Inflammatory macrophage treated with lipopolysaccharide for 1 hour (primary cell): ENCODE results near the gene PIK3CD.

Experiments
- DNase-seq, 2 donors: peaks; one replicate each; pipeline ENCODE4 v3.0.0-alpha.2; 2020 to 2022

Gene PIK3CD

GRCh38 chr1:9651565-9652378, at the start of gene PIK3CD:
Gene PIK3CD, plus strand, starts transcription at chr1:9651731. Its CDS starts 58,725 bp downstream, at chr1:9710456.
- peak; percentile 62 to 63 for DNase-seq

DNA sequence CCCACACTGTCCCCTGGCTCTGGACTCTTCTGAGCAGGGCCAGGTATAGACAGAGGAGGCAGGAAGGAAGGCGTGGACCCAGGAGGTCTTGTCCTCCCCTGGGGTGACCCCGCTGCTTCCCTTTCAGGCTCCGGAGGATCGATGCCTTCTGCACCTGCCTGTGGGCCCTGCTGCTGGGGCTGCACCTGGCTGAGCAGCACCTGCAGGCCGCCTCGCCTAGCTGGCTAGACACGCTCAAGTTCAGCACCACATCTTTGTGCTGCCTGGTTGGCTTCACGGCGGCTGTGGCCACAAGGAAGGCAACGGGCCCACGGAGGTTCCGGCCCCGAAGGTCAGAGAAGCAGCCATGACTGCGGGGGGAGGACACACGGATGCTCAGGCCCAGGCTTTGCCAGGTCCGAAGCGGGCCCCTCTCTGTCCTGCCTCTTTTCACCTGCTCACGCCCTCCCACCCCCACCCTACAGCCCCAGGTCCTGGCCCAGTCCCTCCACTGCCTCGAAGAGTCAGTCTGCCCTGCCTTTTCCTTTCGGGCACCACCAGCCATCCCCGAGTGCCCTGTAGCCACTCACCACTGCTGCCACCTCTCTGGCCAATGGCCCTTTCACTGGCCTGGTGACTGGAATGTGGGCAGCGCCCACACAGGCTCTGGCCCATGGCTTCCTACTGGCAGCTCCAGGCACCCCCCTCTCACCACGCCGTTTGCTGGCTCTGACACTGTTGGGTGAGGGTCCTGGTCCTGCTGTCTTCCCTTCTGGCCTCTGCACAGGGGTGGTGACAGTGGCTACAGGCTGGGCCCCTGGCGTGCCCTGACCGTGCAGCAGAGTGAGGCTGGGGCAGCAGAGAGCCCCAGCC, 49.4 kb upstream of the PIK3CD start:
- DNase-seq = no peak

DNA sequence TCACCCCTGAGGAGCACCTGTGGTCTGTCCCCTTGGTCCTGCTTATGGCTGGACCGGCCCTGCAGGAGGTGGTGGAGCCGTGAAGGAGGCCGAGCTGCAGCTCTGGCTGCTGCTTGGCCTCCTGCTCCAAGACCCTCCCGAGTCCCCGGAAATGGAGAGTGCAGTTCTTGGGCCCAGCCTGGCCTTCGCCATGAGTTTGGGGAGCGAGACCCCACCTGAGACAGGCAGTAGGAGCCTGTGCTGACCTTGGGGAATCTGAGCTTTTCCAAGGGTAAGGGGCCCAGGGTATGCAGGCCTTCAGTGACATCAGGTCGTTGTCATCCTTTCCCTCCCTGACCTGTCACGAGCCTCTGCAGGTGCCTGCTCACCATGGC, 48.8 kb upstream of the PIK3CD start:
- DNase-seq = no peak

- no peak for DNase-seq
Observed at GRCh38 chr1:9603307-9603706, 48.2 kb upstream of the PIK3CD start.

GRCh38 chr1:9603766-9604753, 47.5 kb upstream of the PIK3CD start:
- DNase-seq = no peak

DNA sequence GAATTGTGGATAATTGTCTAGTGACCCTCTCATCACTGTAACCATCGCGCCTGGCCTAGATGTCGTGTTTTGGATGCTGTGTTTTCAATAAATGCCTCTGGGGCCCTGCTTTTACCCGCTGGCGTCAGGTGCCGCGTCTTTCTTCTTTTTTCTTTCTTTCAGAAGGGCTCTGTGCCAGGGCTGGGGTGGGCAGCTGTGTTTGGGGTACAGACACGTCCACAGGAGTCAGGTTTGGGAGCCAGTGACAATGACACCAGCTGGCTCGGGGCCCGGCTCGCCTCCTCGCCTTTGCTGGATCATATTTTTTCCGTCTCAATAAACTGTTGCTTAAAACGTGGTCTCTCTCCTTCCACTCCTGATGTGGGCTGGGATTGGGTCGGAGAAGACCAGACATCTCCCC, 46.7 kb upstream of the PIK3CD start:
- no peak for DNase-seq

GRCh38 chr1:9605946-9606455, 45.5 kb upstream of the PIK3CD start:
- no peak for DNase-seq

DNA sequence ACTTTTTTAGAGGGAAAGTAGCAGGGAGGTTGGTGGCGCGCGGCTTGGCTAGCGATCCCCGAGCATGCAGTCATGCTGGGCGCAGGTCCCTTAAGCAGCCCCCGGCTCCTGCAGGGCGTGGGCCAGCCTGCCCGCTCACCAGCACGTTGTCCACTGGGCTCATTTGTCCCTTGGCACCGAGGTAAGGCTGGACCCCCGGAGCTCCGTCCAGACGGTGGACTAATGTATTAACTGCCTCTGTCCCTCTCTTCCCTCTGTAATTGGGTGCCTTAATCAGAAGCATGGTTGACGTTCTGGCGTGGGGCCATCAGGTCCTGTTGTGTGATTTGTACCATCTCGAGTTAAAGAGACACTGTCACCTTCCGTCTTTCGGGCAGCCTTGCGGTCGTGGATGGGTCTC, 45.1 kb upstream of the PIK3CD start:
- DNase-seq = no peak

DNA sequence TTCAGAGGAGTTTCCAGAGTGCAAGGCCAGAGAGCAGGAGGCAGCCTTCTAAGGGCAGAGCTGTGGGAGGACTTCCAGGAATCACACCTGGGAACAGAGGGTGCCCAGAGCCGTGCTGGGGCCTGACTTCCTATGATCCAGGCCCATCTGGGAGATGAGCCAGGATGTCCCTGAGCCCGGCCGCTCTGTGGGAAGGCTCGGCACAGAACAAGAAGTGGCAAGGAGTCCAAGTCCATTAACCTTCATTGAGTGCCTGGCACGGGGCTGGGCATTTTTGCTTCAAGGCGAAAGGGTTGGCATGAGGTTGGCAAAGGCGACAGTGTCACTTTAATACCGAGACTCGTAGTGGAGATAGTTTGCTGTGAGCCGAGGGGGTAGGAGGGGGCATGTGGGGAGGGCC, 44.6 kb upstream of the PIK3CD start:
- no peak for DNase-seq

- DNase-seq = no peak
Observed at GRCh38 chr1:9607352-9607751, 44.2 kb upstream of the PIK3CD start.

DNA sequence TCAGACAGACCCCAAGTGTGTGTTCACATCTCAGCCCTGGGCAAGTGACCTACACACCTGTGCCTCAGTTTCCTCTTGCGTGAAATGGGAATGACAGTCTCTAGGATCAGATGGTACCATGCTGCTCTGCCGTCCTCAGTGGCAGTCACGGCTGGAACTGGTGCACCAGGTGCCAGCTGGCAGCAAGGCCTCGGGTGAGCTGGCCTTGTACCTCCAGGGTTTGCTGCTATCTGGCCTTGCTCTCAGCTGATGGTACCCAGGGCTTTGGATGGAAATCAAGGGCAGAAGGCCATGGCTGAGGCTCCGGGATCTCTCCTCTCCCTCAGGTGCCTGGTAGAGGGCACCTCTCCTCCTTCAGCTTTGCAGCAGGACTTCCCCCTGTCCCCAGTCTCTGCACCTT, 41.5 kb upstream of the PIK3CD start:
- DNase-seq = no peak

- DNase-seq = no peak
Observed at GRCh38 chr1:9610548-9610947, 41.0 kb upstream of the PIK3CD start.

DNA sequence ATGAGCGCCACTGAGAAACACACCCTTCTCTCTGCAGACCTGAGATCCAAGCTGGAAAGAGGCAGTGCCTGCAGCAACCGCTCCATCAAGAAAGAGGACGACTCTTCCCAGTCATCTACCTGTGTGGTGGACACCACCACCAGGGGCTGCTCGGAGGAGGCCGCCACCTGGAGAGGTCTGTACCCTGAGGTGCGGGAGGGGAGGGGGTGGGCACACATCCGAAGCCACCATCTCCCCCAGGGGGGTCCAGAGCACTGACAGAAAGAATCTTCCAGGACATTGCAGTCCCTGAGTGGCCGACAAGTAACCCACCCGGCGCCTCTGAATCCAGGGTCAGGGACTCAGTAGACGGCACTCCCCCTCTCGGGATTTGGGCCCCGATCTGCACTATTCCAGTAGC, 39.8 kb upstream of the PIK3CD start:
- DNase-seq = no peak

DNA sequence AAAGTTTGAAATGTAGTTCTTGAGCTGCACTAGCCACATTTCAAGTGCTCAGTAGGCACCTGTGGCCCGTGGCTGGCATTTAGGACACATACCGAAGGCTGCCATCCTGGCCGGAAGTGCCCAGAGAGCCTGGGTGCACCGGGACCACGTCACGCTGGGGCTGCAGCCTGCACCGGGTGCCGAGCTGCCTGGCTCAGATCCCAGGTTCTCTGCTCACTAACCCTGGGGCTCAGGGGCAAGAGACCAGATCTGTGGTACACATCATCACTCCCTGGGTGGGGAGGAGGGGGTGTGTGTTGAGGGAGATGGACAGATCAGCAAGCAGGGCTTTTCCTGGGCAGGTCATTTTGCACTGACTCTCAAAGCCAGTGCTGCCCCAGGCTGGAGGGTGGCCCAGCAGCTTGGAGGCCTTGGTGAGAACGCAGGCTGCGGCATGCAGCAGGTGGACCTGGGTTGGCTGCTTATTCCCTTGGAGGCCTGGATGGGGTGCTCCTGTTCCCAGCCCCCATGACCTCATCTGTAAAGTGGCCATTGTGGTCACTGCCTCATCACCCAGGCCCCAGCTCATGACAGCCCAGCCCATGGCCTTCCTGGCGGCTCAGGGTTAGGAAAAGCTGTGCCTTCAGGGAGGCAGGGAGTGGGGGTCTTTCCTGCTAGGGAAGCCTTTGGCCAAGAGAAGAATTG, 39.2 kb upstream of the PIK3CD start:
- no peak for DNase-seq

DNA sequence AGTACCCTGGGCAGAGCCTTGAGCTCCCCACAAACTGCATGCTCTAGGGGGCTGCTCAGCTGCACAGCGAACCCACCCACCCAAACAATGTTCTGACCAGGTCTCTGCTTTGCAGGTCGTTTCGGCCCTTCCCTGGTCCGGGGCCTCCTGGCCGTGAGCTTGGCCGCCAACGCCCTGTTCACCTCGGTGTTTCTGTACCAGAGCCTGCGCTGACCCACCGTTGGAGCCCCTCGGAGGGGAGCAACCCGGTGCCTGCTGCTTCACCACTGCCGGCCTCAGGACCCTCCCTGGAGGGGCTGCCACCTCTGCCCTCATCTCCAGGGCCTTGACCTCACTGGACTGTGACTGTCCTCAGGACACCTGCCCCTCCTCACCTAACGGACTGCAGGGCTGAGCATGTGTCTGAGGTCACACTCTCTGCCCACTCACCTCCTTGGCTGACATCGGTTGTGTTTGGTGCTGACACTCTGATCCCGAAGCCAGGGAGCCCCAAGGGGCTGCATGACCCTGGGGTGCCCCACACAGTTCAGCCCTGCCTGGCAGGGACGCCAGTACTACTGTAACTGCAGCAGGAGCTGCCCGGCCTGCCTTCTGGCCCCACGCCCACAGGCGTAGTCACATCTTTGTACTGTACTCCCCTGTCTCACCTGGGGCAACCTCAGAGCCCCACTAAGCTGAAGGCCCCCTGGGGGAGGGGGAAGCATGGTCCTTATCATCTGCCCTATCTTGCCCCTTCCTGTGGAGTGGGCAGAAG, 38.5 kb upstream of the PIK3CD start:
- no peak for DNase-seq

DNA sequence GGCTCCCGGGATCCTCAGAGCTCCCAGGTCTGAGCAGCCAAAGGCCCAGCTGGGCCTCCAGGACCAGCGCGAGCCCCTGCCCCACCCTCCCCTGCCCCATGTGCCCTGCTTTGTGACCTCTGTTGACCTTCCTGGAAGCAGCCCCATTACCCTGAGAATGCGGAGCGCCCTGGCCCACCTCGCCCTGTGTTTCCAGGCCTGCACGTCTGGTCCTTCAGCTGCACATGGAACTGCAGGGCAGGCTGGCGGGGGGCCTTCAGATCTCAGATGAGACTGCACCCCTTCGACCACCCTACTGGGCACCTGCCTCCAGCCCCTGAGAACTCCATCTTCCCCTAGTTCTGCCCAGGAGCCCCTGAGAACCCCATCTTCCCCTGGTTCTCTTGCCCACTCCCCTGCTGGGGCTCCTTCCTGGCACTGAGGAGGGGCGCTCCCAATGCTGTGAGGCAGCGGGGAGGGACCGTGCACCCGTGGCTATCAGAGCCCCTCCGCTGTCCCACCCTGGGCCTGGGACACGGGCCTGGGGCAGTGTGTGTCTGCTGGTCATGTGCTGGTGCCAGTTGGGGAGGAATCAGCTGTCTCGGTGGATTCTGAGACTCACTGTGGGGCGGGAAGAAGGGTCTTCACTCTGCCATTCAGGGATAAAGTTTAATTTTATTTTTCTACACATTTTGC, 37.8 kb upstream of the PIK3CD start:
- DNase-seq = no peak

DNA sequence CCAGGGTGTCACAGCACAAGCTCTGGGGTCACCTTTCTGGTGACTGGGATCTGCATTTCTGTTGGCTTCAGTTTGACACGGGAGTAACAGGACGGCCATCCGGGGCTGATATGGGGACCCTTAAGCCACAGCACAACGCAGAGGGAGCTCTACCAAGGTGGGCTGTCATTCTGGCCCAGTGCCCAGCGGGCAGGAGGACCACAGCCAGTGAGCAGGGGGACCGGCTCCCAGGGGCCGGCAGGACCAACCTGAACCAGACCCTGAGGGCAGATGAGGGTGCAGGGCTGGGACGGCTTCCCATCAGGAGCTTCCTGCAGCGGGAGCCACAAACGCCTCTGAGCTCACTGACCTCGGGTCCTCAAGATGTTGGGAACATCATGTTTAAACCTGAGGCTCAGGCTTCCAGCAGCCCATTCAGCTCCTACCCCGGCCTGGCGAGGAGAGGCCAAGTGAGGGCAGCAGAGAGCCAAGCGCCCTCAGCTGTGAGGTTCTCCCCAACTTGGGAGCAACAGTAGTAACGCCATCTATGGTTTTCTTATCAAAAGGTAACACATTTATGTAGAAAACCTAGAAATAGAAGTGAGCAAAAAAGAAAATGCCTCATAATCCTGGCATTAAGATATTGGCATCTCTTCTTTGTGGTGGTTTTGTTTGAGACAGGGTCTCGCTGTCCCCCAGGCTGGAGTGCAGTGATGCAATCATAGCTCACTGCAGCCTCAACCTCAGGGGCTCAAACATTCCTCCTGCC, 36.0 kb upstream of the PIK3CD start:
- DNase-seq = peak; percentile 47 to 69

DNA sequence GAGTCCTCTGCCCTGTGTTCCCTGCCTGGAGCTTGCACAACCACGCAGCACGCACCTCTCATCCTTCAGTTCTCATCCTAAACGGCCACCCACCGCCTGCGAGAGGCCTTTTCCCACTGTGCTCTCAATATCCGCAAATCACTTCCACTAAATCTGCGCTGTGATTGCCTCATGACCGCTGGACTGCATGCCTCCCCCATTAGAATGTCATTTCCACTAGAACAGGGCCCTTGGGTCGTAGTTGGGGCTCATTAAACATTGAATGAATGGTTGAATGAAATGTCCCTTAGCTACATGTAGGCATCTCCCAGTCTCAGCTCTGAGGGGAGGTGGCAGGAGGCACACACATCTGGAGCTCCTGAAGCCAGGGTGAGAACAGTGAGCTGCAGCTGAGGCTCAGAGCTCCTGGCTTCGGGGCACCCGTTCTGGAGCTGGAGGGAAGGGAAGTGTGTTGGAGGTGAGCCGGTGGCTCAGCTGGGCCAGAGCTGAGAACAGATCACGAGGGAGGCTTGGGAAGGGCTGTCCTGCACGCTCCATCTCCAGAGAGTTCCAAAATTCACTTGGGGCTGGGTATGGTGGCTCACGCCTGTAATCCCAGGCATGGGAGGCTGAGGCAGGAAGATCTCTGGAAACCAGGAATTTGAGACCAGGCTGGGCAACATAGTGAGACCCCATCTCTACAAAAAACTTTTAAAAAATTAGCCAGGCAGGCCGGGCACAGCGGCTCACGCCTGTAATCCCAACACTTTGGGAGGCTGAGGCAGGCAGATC, 32.4 kb upstream of the PIK3CD start:
- no peak for DNase-seq

- DNase-seq = no peak
Observed at GRCh38 chr1:9621032-9621431, 30.5 kb upstream of the PIK3CD start.
